BLaER1 treated with 17β-estradiol and CSF1 and Interleukin-3, amounts not matched to agents 10 nM and 100 nM (cell line): Measurements from ENCODE around the gene PTPRK.

Experiments used
- H3K27ac ChIP-seq, 11 experiments: shearing (Covaris generic); formaldehyde crosslinking; 2 replicates each; pipeline ENCODE4 v1.8.1; 2022
- H3K27me3 ChIP-seq, 11 experiments: shearing (Covaris generic); formaldehyde crosslinking; 2 replicates each; pipeline ENCODE4 v1.8.1; 2022
- H3K36me3 ChIP-seq, 11 experiments: shearing (Covaris generic); formaldehyde crosslinking; 2 replicates each; pipeline ENCODE4 v1.8.1; 2022
- H3K4me1 ChIP-seq, 10 experiments: shearing (Covaris generic); formaldehyde crosslinking; 2 replicates each; pipeline ENCODE4 v1.8.1; 2022
- H3K4me2 ChIP-seq, 11 experiments: shearing (Covaris generic); formaldehyde crosslinking; 2 replicates each; pipeline ENCODE4 v1.8.1; 2022
- H3K4me3 ChIP-seq, 10 experiments: shearing (Covaris generic); formaldehyde crosslinking; 2 replicates each; pipeline ENCODE4 v1.8.1; 2022
- H3K9ac ChIP-seq, 11 experiments: shearing (Covaris generic); formaldehyde crosslinking; 2 replicates each; pipeline ENCODE4 v1.8.1; 2022
- H3K9me3 ChIP-seq, 11 experiments: shearing (Covaris generic); formaldehyde crosslinking; replicated peaks in 1 of 11; 2 replicates each; pipeline ENCODE4 v1.8.1; 2022
- H4K20me1 ChIP-seq, 11 experiments: shearing (Covaris generic); formaldehyde crosslinking; 2 replicates each; pipeline ENCODE4 v1.8.1; 2022
- Cebpa-rat ChIP-seq, 11 experiments: shearing (Covaris generic); IDR thresholded peaks; 2 replicates each; pipeline ENCODE4 v1.8.1; 2022

The PTPRK gene

GRCh38 chr6:128208078-128208477, 312.3 kb downstream of the PTPRK start:
- no peak overlapping the region for H3K4me3 ChIP-seq
- no peak overlapping the region for H3K27ac ChIP-seq
- no peaks in the 10 kb centered on the region; a peak in 1 of 22 replicates for H3K9me3 ChIP-seq
- H3K9ac ChIP-seq = no peak overlapping the region
- H3K36me3 ChIP-seq = no peaks in the 10 kb centered on the region
- H4K20me1 ChIP-seq = no peaks in the 10 kb centered on the region
- H3K4me2 ChIP-seq = no peak overlapping the region
- no peak for TF ChIP-seq Cebpa-rat (IDR thresholded peaks at IDR 0.05)
- no peaks in the 10 kb centered on the region for H3K27me3 ChIP-seq
- H3K4me1 ChIP-seq = no peaks in the 10 kb centered on the region

DNA sequence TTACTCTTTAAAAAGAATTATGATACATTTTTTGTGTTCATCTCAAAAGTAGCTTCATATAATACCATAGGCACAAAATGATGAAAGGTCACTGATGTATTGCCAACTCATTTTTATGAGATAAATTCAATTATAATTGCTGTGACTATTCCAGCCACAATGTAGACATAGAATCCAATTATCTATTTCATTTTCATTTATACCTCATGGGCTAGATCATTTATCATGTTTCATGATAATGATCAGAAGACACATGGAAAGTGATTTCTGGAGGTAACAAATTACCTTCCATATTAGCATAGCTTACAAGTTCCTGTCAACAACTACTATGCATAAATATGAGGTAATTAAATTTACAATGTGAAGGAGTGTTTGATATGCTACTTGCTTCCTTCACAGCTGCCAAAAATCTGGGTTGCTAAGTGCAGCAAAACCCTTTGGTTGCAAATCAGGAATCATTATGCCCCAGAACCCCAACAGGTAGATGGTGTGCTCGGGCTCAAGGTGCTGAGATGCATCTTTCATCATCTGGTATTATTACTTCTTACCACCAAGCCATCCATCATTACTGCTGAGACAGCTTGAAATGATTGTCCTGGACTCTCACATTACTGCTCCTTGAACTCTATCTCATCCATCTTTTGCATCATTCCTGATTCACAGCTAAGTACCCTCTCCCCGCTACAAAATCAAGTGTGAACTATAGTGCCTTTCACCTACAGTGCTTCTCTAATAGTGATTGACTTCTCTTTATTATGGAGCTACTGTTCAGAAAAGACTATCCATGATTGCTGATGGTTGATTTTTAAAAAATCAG, 313.6 kb downstream of the PTPRK start:
- Histone ChIP-seq H3K4me3 (no peak overlapping the region), H3K4me2 (no peak overlapping the region), H3K36me3 (no peaks in the 10 kb centered on the region), H3K4me1 (no peaks in the 10 kb centered on the region), H3K27ac (no peak overlapping the region), H3K27me3 (no peaks in the 10 kb centered on the region), H3K9ac (no peak overlapping the region), H4K20me1 (no peaks in the 10 kb centered on the region), H3K9me3 (peaks cover 0 to 8% (median 0%) of the 10 kb centered on the region in 11 experiments; a peak in 3 of 22 replicates)
- no peak for TF ChIP-seq Cebpa-rat (IDR thresholded peaks at IDR 0.05)

- Histone ChIP-seq H3K4me1 (no peaks in the 10 kb centered on the region), H3K4me2 (no peak overlapping the region), H3K9me3 (peaks cover 0 to 8% (median 0%) of the 10 kb centered on the region in 11 experiments; a peak in 3 of 22 replicates), H3K27me3 (no peaks in the 10 kb centered on the region), H3K36me3 (no peaks in the 10 kb centered on the region), H3K27ac (no peak overlapping the region), H3K4me3 (no peak overlapping the region), H4K20me1 (no peaks in the 10 kb centered on the region), H3K9ac (no peak overlapping the region)
- TF ChIP-seq Cebpa-rat (IDR thresholded peaks at IDR 0.05) = no peak
Observed at GRCh38 chr6:128204616-128205015, 315.8 kb downstream of the PTPRK start.

- no peaks in the 10 kb centered on the region for H4K20me1 ChIP-seq
- no peaks in the 10 kb centered on the region for H3K36me3 ChIP-seq
- no peak overlapping the region for H3K27ac ChIP-seq
- peaks cover 0 to 8% (median 0%) of the 10 kb centered on the region in 11 experiments; a peak in 3 of 22 replicates for H3K9me3 ChIP-seq
- H3K4me2 ChIP-seq = no peak overlapping the region
- H3K9ac ChIP-seq = no peak overlapping the region
- no peaks in the 10 kb centered on the region for H3K4me1 ChIP-seq
- H3K4me3 ChIP-seq = no peak overlapping the region
- no peaks in the 10 kb centered on the region for H3K27me3 ChIP-seq
- no peak for TF ChIP-seq Cebpa-rat (IDR thresholded peaks at IDR 0.05)
Observed at GRCh38 chr6:128202169-128202765, 318.1 kb downstream of the PTPRK start.

- no peak for TF ChIP-seq Cebpa-rat (IDR thresholded peaks at IDR 0.05)
- Histone ChIP-seq H3K9ac (no peak overlapping the region), H3K9me3 (peaks cover 0 to 8% (median 0%) of the 10 kb centered on the region in 11 experiments; a peak in 3 of 22 replicates), H4K20me1 (no peaks in the 10 kb centered on the region), H3K36me3 (no peaks in the 10 kb centered on the region), H3K4me2 (no peak overlapping the region), H3K27me3 (no peaks in the 10 kb centered on the region), H3K4me1 (no peaks in the 10 kb centered on the region), H3K27ac (no peak overlapping the region), H3K4me3 (no peak overlapping the region)
Observed at GRCh38 chr6:128200789-128201188, 319.6 kb downstream of the PTPRK start.

GRCh38 chr6:128199461-128199860, 320.9 kb downstream of the PTPRK start:
- H3K27ac ChIP-seq = no peak overlapping the region
- no peak for TF ChIP-seq Cebpa-rat (IDR thresholded peaks at IDR 0.05)
- H4K20me1 ChIP-seq = no peaks in the 10 kb centered on the region
- H3K36me3 ChIP-seq = no peaks in the 10 kb centered on the region
- H3K4me3 ChIP-seq = no peak overlapping the region
- H3K9me3 ChIP-seq = peaks cover 0 to 8% (median 0%) of the 10 kb centered on the region in 11 experiments; a peak in 3 of 22 replicates
- no peak overlapping the region for H3K4me2 ChIP-seq
- H3K4me1 ChIP-seq = no peaks in the 10 kb centered on the region
- no peak overlapping the region for H3K9ac ChIP-seq
- H3K27me3 ChIP-seq = no peaks in the 10 kb centered on the region

DNA sequence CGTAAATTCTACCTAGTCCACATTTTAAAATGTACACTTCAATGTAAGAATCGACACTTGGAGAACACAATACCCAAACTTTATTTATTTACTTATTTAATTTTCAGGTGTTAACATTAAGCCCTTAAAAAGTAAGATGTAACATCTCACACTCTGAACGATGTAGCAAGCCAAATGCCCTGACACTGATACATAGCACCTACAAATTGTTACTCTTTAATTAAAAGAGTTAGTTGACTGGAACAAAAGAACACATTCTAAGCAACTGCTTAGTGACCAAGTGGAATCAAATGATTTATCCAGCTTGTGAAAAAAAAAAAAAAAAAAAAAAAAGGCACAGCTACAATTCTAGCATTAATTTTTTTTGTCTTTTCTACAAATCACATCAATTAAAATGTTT, 327.4 kb downstream of the PTPRK start:
- Histone ChIP-seq H3K4me1 (no peaks in the 10 kb centered on the region), H3K27ac (no peak overlapping the region), H3K4me2 (no peak overlapping the region), H3K4me3 (no peak overlapping the region), H3K27me3 (no peaks in the 10 kb centered on the region), H4K20me1 (no peaks in the 10 kb centered on the region), H3K9me3 (no peaks in the 10 kb centered on the region), H3K36me3 (no peaks in the 10 kb centered on the region), H3K9ac (no peak overlapping the region)
- no peak for TF ChIP-seq Cebpa-rat (IDR thresholded peaks at IDR 0.05)

GRCh38 chr6:128188678-128189077, 331.7 kb downstream of the PTPRK start:
- Histone ChIP-seq H3K4me2 (no peak overlapping the region), H3K4me1 (no peaks in the 10 kb centered on the region), H3K9me3 (no peaks in the 10 kb centered on the region), H3K36me3 (peaks cover 0 to 9% (median 0%) of the 10 kb centered on the region in 11 experiments; a peak in 4 of 22 replicates), H3K4me3 (no peak overlapping the region), H3K27me3 (no peaks in the 10 kb centered on the region), H4K20me1 (no peaks in the 10 kb centered on the region), H3K27ac (no peak overlapping the region), H3K9ac (no peak overlapping the region)
- TF ChIP-seq Cebpa-rat (IDR thresholded peaks at IDR 0.05) = no peak

DNA sequence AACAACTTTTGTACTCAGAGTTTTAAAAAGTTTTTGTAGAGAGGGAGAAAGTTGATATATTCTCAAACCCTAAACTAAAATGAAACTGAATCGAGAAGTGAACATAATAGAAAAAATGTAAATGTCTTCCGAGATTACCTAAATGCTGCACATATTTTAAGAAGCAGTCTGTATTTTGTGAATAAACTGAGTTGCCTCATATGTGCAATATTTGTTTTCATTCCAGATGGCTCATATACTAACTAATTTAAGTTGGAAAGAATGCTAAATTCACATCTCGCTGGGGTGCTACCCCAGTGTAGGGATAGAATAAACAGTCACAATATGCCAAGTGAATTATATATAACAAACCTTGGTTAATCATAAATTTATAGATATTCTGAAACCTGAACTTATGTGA, 333.7 kb downstream of the PTPRK start:
- no peak overlapping the region for H3K4me3 ChIP-seq
- H3K4me1 ChIP-seq = no peaks in the 10 kb centered on the region
- no peak for TF ChIP-seq Cebpa-rat (IDR thresholded peaks at IDR 0.05)
- peaks cover 0 to 10% (median 0%) of the 10 kb centered on the region in 11 experiments; a peak in 4 of 22 replicates for H3K36me3 ChIP-seq
- no peaks in the 10 kb centered on the region for H3K9me3 ChIP-seq
- no peak overlapping the region for H3K4me2 ChIP-seq
- no peaks in the 10 kb centered on the region for H4K20me1 ChIP-seq
- H3K9ac ChIP-seq = no peak overlapping the region
- no peaks in the 10 kb centered on the region for H3K27me3 ChIP-seq
- H3K27ac ChIP-seq = no peak overlapping the region
